Body of pancreas (tissue), 4 donors: ENCODE data around the gene DGLUCY.

ENCODE experiments used
- CTCF ChIP-seq, 7 experiments: fragments of 450-650 bp in 4 of 7; fragments of 200-600 bp in 3 of 7; sonication (generic) in 3 of 7; IDR thresholded peaks; one replicate each; pipeline ENCODE4 v1.5.1; 2016 to 2019; ENCODE audit warnings: antibody characterized with exemption in 7 of 7
- POLR2A ChIP-seq, 3 donors: fragments of 450-650 bp; IDR thresholded peaks; one replicate each; pipeline ENCODE4 v1.6.1; 2016; ENCODE audit warnings: antibody characterized with exemption in 3 of 3, mild to moderate bottlenecking in 2 of 3

GRCh38 chr14:91111443-91111842, 2.4 kb upstream of the DGLUCY start:
- TF ChIP-seq CTCF (IDR thresholded peaks at IDR 0.05), result no peak
- no peak for TF ChIP-seq POLR2A (IDR thresholded peaks at IDR 0.05)
